ENCODE results near the gene MINDY4.

GRCh38 chr7:30934732-30935568 lies 163.7 kb downstream of the MINDY4 start:
- no peak for TF ChIP-seq CTCF (IDR thresholded peaks at IDR 0.05)
- no peak for TF ChIP-seq ZBTB43 (CRISPR knock-in tag; IDR thresholded peaks at IDR 0.05)
- TF ChIP-seq USF1 (CRISPR knock-in tag; IDR thresholded peaks at IDR 0.05): no peak
- no peak for TF ChIP-seq IRF2 (CRISPR knock-in tag; IDR thresholded peaks at IDR 0.05; ENCODE audit: borderline replicate concordance, low read depth)
- TF ChIP-seq CREB1 (CRISPR knock-in tag; IDR thresholded peaks at IDR 0.05): no peak
- no peak for TF ChIP-seq NR3C1 (CRISPR knock-in tag; conservative IDR thresholded peaks at IDR 0.05; ENCODE audit: low read depth)
- TF ChIP-seq MYBL2 (CRISPR knock-in tag; IDR thresholded peaks at IDR 0.05): no peak
- TF ChIP-seq ATF3 (CRISPR knock-in tag; conservative IDR thresholded peaks at IDR 0.05): no peak
- no peak for TF ChIP-seq ELF4 (CRISPR knock-in tag; IDR thresholded peaks at IDR 0.05; ENCODE audit: low read depth)

Measured in WTC11 (cell line).